HG02623 (cell line): Measurements from ENCODE around the gene DPF3.
"Not testable (repeated sequence)": the region's sequence is repeated elsewhere in the genome, so short reads cannot be mapped to it uniquely, and the experiment has no call there.

ENCODE experiments used
- ATAC-seq: cut with Tn5 transposase; IDR thresholded peaks from one replicate; pipeline ENCODE4 v1.9.1; 2021; ENCODE audit warnings: moderate library complexity; ENCODE audit not compliant: unreplicated experiment

DPF3 gene

GRCh38 chr14:72775923-72776554 is 117.9 kb downstream of the DPF3 start:
- ATAC-seq, result no peak

- no peak for ATAC-seq
Measured at GRCh38 chr14:72774894-72775620, 118.8 kb downstream of the DPF3 start.

GRCh38 chr14:72774141-72774540 is 119.8 kb downstream of the DPF3 start:
- ATAC-seq, result no peak

- no peak for ATAC-seq
Measured at GRCh38 chr14:72771561-72771960, 122.3 kb downstream of the DPF3 start.

- no peak for ATAC-seq
Measured at GRCh38 chr14:72766296-72766695, 127.6 kb downstream of the DPF3 start.

- ATAC-seq, result no peak
Measured at GRCh38 chr14:72763892-72764291, 130.0 kb downstream of the DPF3 start.

- ATAC-seq, result no peak
Measured at GRCh38 chr14:72759670-72760069, 134.2 kb downstream of the DPF3 start.

- no peak for ATAC-seq
Measured at GRCh38 chr14:72758993-72759392, 134.9 kb downstream of the DPF3 start.

GRCh38 chr14:72758420-72758819 is 135.5 kb downstream of the DPF3 start:
- no peak for ATAC-seq

GRCh38 chr14:72756967-72757366 is 136.9 kb downstream of the DPF3 start:
- ATAC-seq, result no peak

- no peak for ATAC-seq
Measured at GRCh38 chr14:72755766-72756165, 138.1 kb downstream of the DPF3 start.

GRCh38 chr14:72754949-72755348 is 139.0 kb downstream of the DPF3 start:
- no peak for ATAC-seq

- ATAC-seq, result no peak
Measured at GRCh38 chr14:72753879-72754400, 140.0 kb downstream of the DPF3 start.

GRCh38 chr14:72753044-72753710 is 140.7 kb downstream of the DPF3 start:
- no peak for ATAC-seq

GRCh38 chr14:72752034-72752412 is 141.9 kb downstream of the DPF3 start:
- no peak for ATAC-seq

- no peak for ATAC-seq
Measured at GRCh38 chr14:72751276-72752033, 142.4 kb downstream of the DPF3 start.

GRCh38 chr14:72748921-72749320 is 145.0 kb downstream of the DPF3 start:
- not testable (repeated sequence) for ATAC-seq

- no peak for ATAC-seq
Measured at GRCh38 chr14:72747652-72748051, 146.2 kb downstream of the DPF3 start.

GRCh38 chr14:72745991-72746980 is 147.6 kb downstream of the DPF3 start:
- ATAC-seq, result no peak

GRCh38 chr14:72745546-72745945 is 148.4 kb downstream of the DPF3 start:
- no peak for ATAC-seq
